Femur (tissue), 1 donor: ENCODE measurements around the gene NBPF1.
A peak's percentile ranks its signal among the peaks of the same experiment; 100 is the strongest.
"Not testable (repeated sequence)": the region's sequence is repeated elsewhere in the genome, so short reads cannot be mapped to it uniquely, and the experiment has no call there.

Experiments
- DNase-seq: peaks from one replicate; pipeline ENCODE4 v3.0.0-alpha.2; 2017

NBPF1 gene

GRCh38 chr1:16621681-16622315 is 8.4 kb upstream of the NBPF1 start:
- DNase-seq = peak; percentile 33

GRCh38 chr1:16621300-16621658 is 7.9 kb upstream of the NBPF1 start:
- no peak for DNase-seq

GRCh38 chr1:16619803-16620501 is 6.6 kb upstream of the NBPF1 start:
- DNase-seq = peak; percentile 81

- peak; percentile 25 for DNase-seq
Observed at GRCh38 chr1:16618719-16619118, 5.4 kb upstream of the NBPF1 start.

- DNase-seq = peak; percentile 13
Observed at GRCh38 chr1:16617778-16618580, 4.6 kb upstream of the NBPF1 start.

- DNase-seq = peak; percentile 17
Observed at GRCh38 chr1:16617114-16617631, 3.8 kb upstream of the NBPF1 start.

- no peak for DNase-seq
Observed at GRCh38 chr1:16615253-16616252, 2.2 kb upstream of the NBPF1 start.

GRCh38 chr1:16614361-16615252 is 1.2 kb upstream of the NBPF1 start:
- peak; percentile 38 for DNase-seq

- DNase-seq = peak; percentile 92
Observed at GRCh38 chr1:16612332-16613172, 812 bp downstream of the NBPF1 start.

GRCh38 chr1:16611981-16612331 is 1.4 kb downstream of the NBPF1 start:
- peak; percentile 36 for DNase-seq

GRCh38 chr1:16611164-16611563 is 2.2 kb downstream of the NBPF1 start:
- DNase-seq = not testable (repeated sequence)

- not testable (repeated sequence) for DNase-seq
Observed at GRCh38 chr1:16610553-16610952, 2.8 kb downstream of the NBPF1 start.

- DNase-seq = not testable (repeated sequence)
Observed at GRCh38 chr1:16609761-16610160, 3.6 kb downstream of the NBPF1 start.

GRCh38 chr1:16608838-16609560 is 4.4 kb downstream of the NBPF1 start:
- DNase-seq = no peak

- DNase-seq = peak; percentile 25
Observed at GRCh38 chr1:16607853-16608815, 5.2 kb downstream of the NBPF1 start.

- no peak for DNase-seq
Observed at GRCh38 chr1:16607433-16607851, 5.9 kb downstream of the NBPF1 start.

- not testable (repeated sequence) for DNase-seq
Observed at GRCh38 chr1:16606666-16607432, 6.5 kb downstream of the NBPF1 start.
